ENCODE data around the gene SPATA22.
"Not testable (repeated sequence)": the region's sequence is repeated elsewhere in the genome, so short reads cannot be mapped to it uniquely, and the experiment has no call there.

SPATA22 gene

GRCh38 chr17:3471599-3471998 is at the start of gene SPATA22:
TSS of gene SPATA22 (minus strand) at chr17:3471819. CDS start at chr17:3469325, 2,494 bp downstream.
- no peak for DNase-seq (ENCODE audit: low spot score)

- DNase-seq (ENCODE audit: low spot score), result not testable (repeated sequence)
Observed at GRCh38 chr17:3519472-3519871, 47.9 kb upstream of the SPATA22 start.

GRCh38 chr17:3514873-3515272 is 43.3 kb upstream of the SPATA22 start:
- no peak for DNase-seq (ENCODE audit: low spot score)

GRCh38 chr17:3514167-3514566 is 42.5 kb upstream of the SPATA22 start:
- DNase-seq (ENCODE audit: low spot score), result not testable (repeated sequence)

- DNase-seq (ENCODE audit: low spot score), result peak; percentile 36
Observed at GRCh38 chr17:3513305-3514035, 41.9 kb upstream of the SPATA22 start.

- peak; percentile 49 for DNase-seq (ENCODE audit: low spot score)
Observed at GRCh38 chr17:3512505-3513171, 41.0 kb upstream of the SPATA22 start.

GRCh38 chr17:3511852-3512504 is 40.4 kb upstream of the SPATA22 start:
- DNase-seq (ENCODE audit: low spot score), result no peak

GRCh38 chr17:3510090-3510489 is 38.5 kb upstream of the SPATA22 start:
- DNase-seq (ENCODE audit: low spot score), result no peak

GRCh38 chr17:3507869-3508268 is 36.2 kb upstream of the SPATA22 start:
- no peak for DNase-seq (ENCODE audit: low spot score)

- DNase-seq (ENCODE audit: low spot score), result no peak
Observed at GRCh38 chr17:3507071-3507470, 35.5 kb upstream of the SPATA22 start.

GRCh38 chr17:3506054-3506453 is 34.4 kb upstream of the SPATA22 start:
- no peak for DNase-seq (ENCODE audit: low spot score)

GRCh38 chr17:3505008-3505407 is 33.4 kb upstream of the SPATA22 start:
- DNase-seq (ENCODE audit: low spot score), result no peak

GRCh38 chr17:3503285-3503684 is 31.7 kb upstream of the SPATA22 start:
- DNase-seq (ENCODE audit: low spot score), result no peak

- DNase-seq (ENCODE audit: low spot score), result no peak
Observed at GRCh38 chr17:3502466-3502865, 30.8 kb upstream of the SPATA22 start.

- no peak for DNase-seq (ENCODE audit: low spot score)
Observed at GRCh38 chr17:3501344-3501743, 29.7 kb upstream of the SPATA22 start.

GRCh38 chr17:3497101-3497500 is 25.5 kb upstream of the SPATA22 start:
- DNase-seq (ENCODE audit: low spot score), result no peak

- DNase-seq (ENCODE audit: low spot score), result no peak
Observed at GRCh38 chr17:3485481-3486068, 14.0 kb upstream of the SPATA22 start.

GRCh38 chr17:3482852-3483251 is 11.2 kb upstream of the SPATA22 start:
- peak; percentile 45 for DNase-seq (ENCODE audit: low spot score)

GRCh38 chr17:3479988-3480387 is 8.4 kb upstream of the SPATA22 start:
- no peak for DNase-seq (ENCODE audit: low spot score)

GRCh38 chr17:3475812-3476610 is 4.4 kb upstream of the SPATA22 start, which contains the start of gene ASPA:
TSS of gene ASPA (plus strand) at chr17:3475997. CDS start at chr17:3476160, 163 bp downstream.
- DNase-seq (ENCODE audit: low spot score), result no peak

- DNase-seq (ENCODE audit: low spot score), result no peak
Observed at GRCh38 chr17:3475251-3475685, 3.6 kb upstream of the SPATA22 start.

GRCh38 chr17:3474212-3474611 is 2.6 kb upstream of the SPATA22 start:
- DNase-seq (ENCODE audit: low spot score), result no peak
